Measurements from ENCODE around the gene UBE2J2. TPM values are rescaled to one million over a fixed set of nuclear protein-coding genes. Genes with fewer than 3 reads are reported as not detected.
"Not testable (repeated sequence)": the region's sequence is repeated elsewhere in the genome, so short reads cannot be mapped to it uniquely, and the experiment has no call there.

Gene UBE2J2
- polyA plus RNA-seq, 10 donors: 34.4 to 46.8 (median 38.4) TPM

GRCh38 chr1:1259540-1259939 lies 14.1 kb downstream of the UBE2J2 start:
- no peak for DNase-seq

DNA sequence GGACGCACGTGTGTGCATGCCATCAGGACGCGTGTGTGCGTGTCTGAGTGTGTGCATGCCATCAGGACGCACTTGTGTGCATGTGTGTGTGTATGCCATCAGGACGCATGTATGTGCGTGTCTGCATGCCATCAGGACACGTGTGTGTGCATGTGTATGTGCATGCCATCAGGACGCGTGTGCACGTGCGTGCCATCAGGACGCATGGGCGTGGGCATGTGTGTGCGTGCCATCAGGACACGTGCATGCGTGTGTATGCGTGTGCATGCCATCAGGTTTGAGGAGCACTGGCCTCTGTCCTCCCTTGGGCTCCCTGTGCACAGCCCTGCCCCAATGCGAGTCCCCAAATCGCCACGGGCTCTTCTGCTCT lies 14.6 kb downstream of the UBE2J2 start:
- no peak for DNase-seq

DNA sequence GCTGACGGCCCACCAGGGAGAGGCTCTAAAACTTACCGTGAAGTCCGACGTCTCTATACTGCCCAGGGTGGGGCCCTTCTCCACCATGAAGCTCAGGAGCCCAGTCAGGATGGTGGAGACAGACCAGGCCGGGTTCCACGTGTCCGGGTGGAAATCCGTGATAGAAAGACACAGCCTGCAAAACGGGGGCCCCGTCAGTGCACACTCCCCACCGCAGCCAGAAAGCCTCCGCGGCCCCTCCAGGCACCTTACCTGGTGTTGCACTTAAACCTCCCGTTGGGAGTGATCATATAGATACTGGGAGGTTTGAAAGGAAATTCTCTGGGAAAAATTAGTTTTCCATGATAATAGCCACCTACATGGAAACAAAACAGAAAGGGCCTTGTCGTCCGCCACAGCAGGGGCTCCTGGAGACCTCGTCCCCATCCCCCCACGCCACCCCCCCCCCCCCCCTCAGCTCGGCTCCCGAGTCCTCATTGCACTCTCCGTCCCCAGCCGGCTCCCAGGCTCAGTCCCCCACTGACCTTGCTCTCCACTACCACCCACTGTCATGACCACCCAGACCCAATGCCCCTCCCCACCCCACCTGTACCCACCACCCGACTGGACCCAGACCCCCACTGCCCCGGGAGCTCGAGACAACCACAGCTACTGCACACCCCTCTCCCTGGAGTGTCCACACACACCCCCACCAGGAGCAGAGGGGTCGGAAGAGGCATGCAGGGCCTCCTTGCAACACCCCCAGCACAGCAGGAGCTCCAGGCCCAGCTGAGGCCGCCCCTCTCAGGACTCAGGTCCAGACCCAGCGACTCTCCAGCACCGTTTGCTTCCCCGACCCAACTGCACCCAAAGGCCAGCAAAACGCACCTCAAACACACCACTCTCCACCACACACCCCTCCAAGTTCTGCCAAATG lies 16.4 kb downstream of the UBE2J2 start:
- no peak for DNase-seq

DNA sequence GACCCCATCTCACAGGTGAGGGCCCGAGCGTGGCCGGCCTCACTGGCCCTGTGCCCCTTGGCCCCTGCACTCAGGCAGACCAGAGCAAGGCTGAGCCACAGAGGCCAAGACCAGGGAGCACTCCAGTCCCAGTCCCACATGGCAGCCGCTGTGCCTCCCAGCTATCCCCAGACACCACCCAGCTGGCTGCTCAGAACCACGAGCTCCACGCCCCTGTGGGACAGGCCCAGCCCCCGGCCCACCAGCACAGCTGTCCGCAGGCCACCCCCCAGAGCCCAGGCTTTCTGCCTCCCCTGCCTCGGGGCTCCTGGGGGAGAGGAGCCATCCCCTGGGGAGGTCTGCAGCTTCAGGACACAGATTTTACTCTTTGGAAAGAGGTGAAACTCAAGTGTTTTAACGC lies 18.0 kb downstream of the UBE2J2 start:
- DNase-seq: no peak

DNA sequence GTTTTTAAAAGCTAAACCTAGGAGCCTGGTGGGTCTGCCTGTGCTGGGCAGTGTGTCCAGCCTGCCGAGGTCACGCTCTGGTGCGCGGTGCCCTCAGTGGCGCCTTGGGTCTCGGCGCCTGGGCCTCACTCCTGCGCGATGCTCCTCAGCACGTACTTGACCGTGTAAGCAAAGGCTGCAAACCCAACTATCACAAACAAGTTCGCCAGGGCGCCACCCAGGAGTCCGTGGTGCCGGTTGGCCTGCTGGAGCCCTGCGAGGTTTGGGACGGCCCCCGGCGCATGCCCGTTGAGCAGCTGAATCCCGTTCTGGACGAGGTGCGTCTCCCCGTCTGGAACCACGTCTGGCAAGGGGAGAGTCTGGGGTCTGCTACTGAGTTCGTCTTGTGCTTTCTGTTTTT lies 18.6 kb downstream of the UBE2J2 start:
- no peak for DNase-seq

DNA sequence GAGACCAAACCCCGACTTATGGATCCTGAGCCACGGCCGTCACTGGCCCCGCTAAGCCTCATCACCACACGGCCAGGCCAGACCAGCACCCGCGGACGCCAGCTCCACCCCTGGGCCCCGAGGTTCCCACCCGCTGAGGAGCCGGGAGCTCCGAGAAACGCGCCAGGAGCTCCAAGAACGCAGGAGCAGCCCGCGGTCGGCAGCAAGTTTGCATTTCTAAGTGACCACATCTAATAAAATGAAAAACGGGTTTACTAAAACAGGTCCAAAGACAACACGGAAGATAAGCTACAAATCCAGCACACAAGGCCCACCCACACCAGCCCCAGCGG lies 19.0 kb downstream of the UBE2J2 start:
- DNase-seq: no peak

GRCh38 chr1:1253972-1254666 lies 19.5 kb downstream of the UBE2J2 start:
- DNase-seq: no peak

- DNase-seq: no peak
These were observed 20.3 kb downstream of the UBE2J2 start for GRCh38 chr1:1253314-1253713.

- DNase-seq: no peak
These were observed 22.8 kb downstream of the UBE2J2 start for GRCh38 chr1:1250786-1251284.

- not testable (repeated sequence) for DNase-seq
These were observed 25.4 kb downstream of the UBE2J2 start for GRCh38 chr1:1248009-1248913.

- no peak for DNase-seq
These were observed 26.2 kb downstream of the UBE2J2 start for GRCh38 chr1:1247341-1247913.

GRCh38 chr1:1246577-1247340 lies 26.9 kb downstream of the UBE2J2 start, which contains the start of gene C1QTNF12:
C1QTNF12 (minus strand) TSS chr1:1246722; CDS start chr1:1246690, 32 bp downstream.
- DNase-seq: peak in 1 of 3 donors; percentile 44

GRCh38 chr1:1245817-1246576 lies 27.7 kb downstream of the UBE2J2 start:
- no peak for DNase-seq

- no peak for DNase-seq
These were observed 28.4 kb downstream of the UBE2J2 start for GRCh38 chr1:1245178-1245816.

- no peak for DNase-seq
These were observed 29.4 kb downstream of the UBE2J2 start for GRCh38 chr1:1244192-1244811.

DNA sequence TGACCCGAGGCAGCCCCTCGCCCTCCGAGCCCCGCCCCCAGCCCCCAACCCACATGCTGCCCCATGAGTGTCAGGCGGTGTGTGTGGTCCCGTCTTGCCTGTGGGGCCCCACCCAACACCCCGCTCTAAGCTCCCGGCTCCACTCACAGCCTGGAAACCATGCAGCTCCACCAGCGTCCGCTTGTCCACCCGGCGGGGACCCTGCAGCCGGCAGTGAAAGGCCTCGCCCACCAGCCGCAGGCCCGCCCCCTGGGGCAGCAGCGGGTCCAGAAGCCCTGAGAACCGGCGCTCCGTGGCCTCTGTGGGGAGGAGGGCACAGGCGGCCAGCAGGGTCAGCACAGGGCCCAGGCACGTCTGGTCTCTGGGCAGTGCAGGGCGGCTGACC lies 29.9 kb downstream of the UBE2J2 start:
- no peak for DNase-seq

GRCh38 chr1:1243266-1243660 lies 30.4 kb downstream of the UBE2J2 start:
- DNase-seq: no peak

DNA sequence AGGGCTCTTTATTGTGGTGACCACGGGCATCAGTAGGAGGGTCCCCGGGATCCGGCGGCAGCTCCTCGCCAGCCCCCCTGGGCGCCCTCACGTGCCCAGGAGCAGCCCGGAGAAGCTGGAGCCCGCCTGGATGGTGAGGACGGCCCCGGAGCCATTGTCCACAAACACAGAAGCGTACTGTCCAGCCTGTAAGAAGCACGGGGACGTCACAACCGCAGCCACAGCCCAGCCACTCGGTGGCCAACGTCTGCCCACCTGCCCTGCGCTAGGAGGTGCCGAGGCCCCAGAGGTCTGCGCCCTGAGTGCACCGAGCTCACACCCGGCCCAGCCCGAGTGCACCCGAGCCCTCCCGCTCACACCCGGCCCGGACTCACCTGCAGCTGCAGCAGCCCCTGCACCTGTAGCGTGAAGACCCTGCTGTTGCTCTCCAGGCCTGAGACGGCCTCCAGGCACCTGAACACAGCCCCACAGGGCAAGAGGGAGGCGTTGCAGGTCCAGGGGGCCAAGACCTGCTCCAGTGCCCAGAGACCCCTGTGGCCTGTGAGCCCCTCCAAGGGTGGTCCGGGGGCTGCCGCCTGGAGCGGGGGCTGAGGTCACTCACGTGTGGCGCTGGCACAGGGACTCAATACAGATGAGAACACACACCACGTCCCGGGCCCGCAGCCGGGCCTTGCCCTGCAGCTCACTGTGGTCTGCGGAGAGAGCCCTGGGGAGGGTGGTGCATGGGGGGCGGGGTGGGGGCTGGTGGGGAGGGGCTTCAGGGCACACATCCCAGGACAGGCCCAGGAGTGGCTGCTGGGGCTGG lies 31.0 kb downstream of the UBE2J2 start:
- DNase-seq: no peak
